ENCODE results near the gene FKBP3.
A peak's percentile ranks its signal among the peaks of the same experiment; 100 is the strongest.

GRCh38 chr14:45135659-45136395 is 1.5 kb upstream of the FKBP3 start, which contains the start of gene FANCM:
- TF ChIP-seq POLR2A (IDR thresholded peaks at IDR 0.05; ENCODE audit: low read length) (peak; percentile 67), GATA1 (IDR thresholded peaks at IDR 0.05; ENCODE audit: low read depth, low read length) (no peak)
